Midbrain (tissue), 1 donor: ENCODE data around the gene PLEKHG3.

Experiments
- DNase-seq: peaks from one replicate; lab custom pipeline; 2025; lab: John Stamatoyannopoulos, UW

PLEKHG3 gene

DNA sequence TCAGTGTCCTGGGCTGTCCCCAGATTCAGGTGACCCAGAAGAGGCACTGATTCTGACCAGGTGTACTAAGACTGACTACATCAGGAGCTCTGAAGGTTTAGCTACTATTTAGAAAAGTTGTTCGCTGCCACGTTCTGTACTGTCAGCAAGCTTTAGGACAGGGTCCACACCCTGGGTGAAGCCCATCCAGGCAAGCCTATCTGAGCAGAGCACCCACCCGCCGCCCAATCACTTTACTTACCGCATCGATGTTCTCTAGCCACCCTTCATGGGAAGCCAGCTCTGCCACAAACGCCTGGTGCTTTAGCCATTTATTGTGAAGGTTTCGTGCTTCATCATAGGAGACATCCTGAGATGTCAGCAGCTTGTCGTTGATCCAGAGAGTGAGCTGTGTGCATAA lies 79.8 kb downstream of the PLEKHG3 start:
- DNase-seq: no peak

DNA sequence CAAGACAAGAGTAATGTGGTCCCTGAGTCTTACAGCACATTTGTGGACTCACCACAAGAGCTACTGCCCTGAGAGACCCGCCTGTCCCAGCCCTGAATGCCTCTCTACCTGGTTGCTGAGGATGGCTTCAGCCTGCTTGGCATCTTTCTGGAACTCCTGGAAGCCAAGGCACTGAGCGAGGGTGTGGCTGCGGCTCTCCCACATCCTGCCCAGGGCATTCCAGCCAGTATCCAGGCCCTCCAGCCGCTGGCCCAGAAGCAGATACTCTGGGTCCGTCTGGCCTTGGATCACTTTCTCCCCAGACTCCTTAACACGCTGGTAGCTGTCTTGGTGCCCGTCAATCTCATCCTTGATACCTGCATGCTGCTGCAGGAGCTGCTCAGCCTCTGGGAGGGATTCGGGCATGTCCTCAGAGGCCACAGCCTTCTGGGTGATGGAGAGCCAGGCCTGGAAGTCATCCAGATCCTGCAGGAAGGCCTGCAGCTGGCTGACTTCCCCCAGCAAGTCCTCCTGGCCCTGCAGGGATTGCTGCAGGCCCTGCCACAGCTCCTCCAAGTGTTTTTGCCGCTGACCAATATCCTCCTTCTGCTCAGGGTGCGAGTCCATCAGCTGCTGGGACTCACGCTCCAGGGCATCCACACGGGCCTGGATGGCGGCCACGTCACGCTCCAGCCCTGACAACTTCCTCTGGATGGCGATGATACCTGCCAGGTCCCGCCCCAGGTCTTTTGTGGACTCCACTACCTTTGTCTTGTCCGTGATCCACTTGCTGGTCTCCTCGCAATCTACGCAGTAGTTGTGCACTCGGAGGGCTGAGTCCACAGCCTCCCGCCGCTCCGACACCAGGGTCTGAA lies 82.3 kb downstream of the PLEKHG3 start:
- no peak for DNase-seq

DNA sequence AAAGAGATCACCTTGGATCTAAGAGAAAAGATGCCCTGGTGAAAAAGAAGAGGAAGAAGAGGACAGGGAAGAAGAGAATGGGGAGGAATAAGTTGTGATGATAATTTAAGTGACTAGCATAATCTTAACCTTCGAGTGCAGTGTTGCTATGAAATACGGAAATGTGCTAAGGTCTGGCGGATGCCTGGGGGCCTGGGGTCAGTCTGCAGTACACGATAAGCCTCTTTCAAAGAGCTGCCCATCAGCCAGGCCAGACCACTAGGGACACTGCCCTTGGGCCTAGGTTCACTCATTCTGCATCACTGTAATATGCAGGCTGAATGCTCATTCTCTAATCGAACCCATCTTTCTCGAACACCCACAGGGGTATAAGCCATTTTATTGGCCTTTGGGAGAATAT lies 83.4 kb downstream of the PLEKHG3 start:
- no peak for DNase-seq

DNA sequence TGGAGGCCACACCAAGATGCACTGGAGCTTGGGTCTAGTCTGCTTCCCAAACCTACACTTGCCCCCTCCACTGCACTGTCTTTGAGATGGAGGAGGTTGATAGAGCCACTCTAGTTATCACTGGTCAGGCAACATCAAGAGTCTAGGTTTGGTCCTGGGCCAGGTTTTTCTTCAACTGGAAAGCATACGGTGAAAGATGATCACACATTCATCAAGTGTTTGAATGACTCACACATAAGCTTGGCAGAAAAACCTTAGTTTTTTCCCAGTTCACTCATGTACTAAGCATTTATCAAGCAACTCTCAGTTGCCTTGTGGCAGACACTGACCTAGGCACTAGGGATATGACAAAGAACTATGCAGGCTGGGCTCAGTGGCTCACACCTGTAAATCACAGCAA lies 84.5 kb downstream of the PLEKHG3 start:
- DNase-seq: no peak

DNA sequence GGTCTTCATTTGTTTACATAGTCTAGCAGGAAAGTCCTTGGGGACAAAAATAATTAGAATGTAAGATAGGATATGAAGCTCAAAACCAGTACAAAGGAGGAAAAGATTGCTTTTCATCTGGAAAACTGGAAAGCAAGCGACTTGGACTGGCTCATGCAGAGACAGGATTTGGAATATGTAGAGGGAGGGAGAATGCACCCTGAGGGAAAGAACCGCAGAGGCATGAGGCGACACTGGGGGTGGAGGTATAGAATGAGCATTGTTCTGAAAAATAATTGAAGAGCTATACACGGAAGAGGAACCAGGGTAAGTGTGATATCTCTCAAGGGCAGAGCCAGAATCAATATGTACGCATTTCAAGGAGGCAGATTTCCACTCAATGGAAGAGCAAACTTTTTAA lies 85.5 kb downstream of the PLEKHG3 start:
- no peak for DNase-seq

DNA sequence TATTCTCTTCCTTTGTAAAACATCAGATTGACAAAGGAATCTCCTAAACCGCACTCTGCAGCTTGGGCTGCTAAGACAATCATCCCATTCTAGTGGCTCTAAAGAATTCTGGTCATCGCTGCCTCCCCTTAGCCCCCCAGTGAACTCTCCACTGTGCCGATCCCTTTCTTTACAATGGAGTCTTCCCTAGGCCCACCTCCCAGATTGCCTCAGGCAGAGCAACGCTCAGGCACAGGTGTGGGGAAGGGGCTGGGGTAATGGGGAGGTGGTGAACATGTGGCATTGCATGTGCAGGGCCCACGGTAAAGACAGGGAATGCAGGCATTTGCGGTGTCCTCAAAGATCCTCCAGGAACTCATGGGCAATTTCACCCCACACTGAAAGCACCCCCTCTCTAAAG lies 86.3 kb downstream of the PLEKHG3 start:
- no peak for DNase-seq

DNA sequence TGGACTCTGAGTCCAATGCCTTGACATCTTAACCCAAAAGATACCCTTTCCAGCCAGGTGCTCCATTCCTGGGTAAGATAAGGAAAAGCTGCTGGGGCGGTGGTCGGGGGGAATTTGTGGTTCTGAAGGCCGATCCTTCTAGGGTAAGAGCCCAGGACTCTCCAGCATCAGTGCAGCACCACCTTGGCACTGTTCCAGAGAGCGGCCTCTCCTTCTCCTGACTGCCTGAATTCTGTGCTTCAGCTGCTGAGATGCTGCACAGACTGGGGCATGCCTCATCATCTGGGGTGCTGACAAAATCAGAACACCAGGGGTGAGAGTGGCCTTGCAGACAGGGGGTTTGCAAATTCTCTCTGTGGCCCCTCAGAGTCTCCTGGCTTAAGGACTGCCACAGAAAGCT lies 88.0 kb downstream of the PLEKHG3 start:
- no peak for DNase-seq

DNA sequence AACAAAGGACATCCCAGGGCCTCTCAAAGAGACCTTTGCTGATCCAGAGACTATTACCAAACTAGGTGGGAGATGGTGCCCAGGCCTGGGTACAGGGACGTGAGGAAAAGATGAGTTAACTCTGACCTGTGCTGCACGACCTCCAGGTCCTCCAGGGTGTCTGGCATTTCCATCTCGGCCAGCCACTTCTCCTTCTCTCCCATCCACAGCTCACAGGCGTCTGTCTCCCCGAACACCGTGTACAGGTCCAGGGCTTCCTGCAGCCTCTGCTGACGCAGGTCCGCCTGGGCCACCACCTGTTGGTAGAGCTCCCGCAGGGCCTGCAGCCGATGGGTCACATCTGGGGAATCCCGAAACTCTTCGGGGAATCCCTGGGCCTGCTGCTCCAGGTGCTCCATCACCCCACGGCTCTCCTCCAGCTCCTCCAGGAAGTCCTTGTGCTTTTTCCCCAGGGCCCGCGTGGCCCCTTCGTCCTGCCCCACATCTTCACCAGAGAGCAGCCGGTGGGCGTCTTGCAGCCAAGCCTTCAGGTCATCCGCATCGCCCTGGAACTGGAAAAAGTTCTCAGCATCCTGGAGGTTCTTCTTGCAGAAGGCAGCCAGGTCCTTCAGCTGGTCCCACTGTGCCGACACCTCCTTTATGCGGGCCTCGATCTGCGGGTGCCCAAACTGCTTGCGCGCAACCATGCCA lies 88.8 kb downstream of the PLEKHG3 start:
- DNase-seq: no peak

DNA sequence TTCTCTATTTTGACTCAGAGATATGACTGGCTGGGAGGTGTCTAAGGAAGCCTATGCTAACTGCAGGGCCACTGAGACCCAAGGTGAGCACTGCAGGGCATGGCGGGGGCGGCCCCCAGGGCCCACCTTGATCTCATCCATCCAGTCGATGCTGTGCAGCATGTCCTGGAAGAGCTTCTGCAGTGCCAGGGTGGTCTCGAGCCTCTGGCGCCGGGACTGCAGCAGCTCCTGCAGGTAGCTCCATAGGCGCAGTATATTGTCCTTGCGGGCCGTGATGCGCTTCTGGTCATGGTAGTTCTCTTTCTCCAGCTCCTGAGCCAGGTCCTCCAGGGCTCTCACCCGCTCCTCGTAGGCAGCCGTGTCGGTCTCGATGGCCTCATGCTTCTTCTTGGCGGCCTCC lies 91.0 kb downstream of the PLEKHG3 start:
- no peak for DNase-seq

DNA sequence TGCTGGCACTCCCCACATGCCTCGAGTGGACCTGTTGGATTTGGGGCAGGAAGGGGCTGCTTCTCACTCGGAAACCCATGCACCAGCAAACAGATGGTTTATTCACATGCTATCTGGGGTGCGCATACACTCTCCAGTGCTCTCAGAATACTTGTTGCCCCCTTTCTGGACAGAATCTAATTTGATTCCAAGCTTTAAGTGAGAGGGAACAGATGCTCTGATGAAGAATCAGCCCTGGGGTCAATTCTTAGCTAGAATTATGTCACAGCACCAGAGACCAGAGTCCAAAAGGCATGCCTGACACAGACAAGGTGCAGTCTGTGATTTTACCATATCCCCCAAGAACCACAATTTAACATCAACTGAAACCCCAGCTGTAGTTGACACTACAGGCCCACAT lies 91.7 kb downstream of the PLEKHG3 start:
- DNase-seq: no peak

DNA sequence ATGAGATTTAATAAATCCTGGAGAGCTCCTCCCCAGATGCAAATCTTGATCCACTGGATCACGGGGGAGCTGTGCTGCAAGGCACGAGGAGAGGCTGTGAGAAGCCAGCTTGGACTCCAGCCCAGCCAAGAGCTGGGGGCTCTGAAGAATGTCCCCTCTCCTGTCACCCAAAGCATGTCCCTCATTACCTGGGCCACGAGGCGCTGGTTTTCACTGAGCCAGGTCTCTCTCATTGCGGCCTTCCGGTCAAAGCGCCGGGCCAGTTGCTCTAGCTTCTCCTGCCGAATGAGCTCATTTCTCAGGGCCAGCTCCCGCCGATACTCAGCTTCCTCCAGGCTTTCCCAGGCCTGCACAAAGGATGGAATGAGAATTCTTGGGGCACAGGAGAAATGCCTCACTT lies 92.1 kb downstream of the PLEKHG3 start:
- DNase-seq: no peak

DNA sequence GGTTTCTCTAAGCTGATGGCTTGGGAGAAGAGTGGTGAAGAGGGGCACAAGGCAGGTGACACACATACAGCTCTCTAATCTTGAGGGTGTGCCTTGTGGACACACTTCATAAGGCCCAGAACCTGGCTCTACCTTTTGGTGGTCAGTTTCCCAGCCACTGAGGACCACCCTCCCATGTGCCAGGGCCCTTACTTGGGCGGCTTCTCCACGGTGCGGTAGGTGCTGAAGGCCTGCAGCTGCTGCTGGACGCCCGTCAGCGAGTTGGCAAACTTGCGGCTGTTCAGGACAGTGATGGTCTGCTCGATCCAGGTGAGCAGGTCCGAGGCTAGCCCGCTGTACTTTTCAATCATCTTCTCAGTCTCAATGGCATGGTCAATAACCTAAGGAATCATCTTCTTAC lies 95.3 kb downstream of the PLEKHG3 start:
- DNase-seq: no peak
